C4-2B (cell line): Measurements from ENCODE around the gene UVSSA.
"Not testable (repeated sequence)": the region's sequence is repeated elsewhere in the genome, so short reads cannot be mapped to it uniquely, and the experiment has no call there.

Experiments used
- H3K27ac ChIP-seq: fragments of 450-650 bp; 2 replicates; pipeline ENCODE4 v1.5.1; 2017
- CTCF ChIP-seq: fragments of 450-650 bp; conservative IDR thresholded peaks from 2 replicates; pipeline ENCODE4 v1.5.1; 2017; ENCODE audit warnings: mild to moderate bottlenecking
- ZFX ChIP-seq: fragments of 450-650 bp; IDR thresholded peaks from 2 replicates; pipeline ENCODE4 v1.6.1; 2017

The UVSSA gene

DNA sequence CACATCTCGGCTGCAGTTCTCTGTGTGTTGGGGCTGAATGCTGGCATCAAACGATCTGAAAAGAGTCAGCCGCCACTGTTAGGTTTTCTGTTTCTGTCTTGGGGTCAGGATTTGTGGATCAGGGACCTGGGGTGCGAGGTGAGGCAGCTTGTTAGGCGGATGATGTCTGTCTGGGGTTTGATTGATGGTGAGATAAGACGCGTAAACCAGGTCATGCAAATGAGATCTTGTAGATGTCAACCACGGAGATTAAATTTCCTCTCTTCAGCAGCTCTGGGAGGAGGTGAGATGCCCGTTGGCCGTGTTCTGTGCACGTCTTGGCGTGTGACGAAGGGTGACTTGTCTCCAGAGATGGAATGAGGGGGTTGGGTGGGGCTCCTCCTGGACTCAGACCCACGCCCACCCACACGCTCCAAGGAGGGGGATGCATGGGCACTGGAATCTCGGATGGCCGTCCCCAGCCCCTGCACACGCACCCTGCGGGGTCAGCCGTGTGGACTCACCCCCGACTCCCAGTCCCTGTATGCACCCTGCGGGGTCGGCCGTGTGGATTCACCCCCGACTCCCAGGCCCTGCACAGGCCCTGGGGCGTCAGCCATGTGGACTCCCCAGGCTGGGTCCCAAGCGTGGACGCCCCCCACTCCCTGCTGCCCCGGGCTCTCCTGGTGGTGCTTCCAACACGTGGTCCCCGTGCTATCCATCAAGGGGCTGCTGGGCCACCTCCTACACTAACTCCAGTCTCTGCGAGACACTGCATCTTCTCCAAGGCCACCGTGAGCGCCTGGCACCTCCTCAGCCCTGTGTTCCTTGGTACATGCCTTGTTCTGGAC, 16.0 kb upstream of the UVSSA start:
- no peak overlapping the region for H3K27ac ChIP-seq
- no peak for TF ChIP-seq CTCF
- no peak for TF ChIP-seq ZFX

GRCh38 chr4:1331591-1332353, 15.2 kb upstream of the UVSSA start:
- no peak overlapping the region for H3K27ac ChIP-seq
- no peak for TF ChIP-seq CTCF
- no peak for TF ChIP-seq ZFX

GRCh38 chr4:1332686-1333085, 14.3 kb upstream of the UVSSA start:
- no peak for TF ChIP-seq CTCF
- no peak for TF ChIP-seq ZFX
- no peak overlapping the region for H3K27ac ChIP-seq

GRCh38 chr4:1333256-1333655, 13.8 kb upstream of the UVSSA start:
- TF ChIP-seq CTCF: no peak
- TF ChIP-seq ZFX: no peak
- H3K27ac ChIP-seq: no peak overlapping the region

DNA sequence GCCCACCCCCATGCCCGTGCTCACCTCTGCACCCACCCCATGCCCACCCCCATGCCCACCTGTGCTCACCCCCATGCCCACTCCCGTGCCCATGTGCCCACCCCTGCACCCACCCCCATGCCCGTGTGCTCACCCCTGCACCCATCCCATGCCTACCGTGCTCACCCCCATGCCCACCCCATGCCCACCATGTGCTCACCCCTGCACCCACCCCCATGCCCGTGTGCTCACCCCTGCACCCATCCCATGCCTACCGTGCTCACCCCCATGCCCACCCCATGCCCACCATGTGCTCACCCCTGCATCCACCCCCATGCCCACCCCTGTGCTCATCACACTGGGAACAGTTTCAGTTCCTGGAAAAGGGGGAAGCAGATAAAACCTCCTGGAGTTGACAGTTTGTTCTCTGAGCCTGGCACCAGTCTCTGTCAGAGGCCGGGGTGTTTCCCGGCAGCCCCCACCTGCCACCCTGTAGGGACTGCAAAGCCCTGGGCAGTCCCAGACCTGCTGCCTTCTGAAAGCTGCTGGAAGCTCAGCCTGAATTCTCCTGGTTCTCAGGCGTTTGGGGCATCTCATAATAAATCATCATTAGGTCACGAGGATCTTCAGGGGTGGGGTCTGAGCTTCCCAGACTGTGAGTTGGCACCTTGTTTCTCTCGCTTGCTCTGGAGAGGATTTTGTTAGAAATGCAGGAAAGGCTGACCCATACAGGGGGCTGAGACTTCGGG, 13.0 kb upstream of the UVSSA start:
- H3K27ac ChIP-seq: not testable (repeated sequence)

GRCh38 chr4:1334579-1334895, 12.5 kb upstream of the UVSSA start:
- no peak overlapping the region for H3K27ac ChIP-seq
- TF ChIP-seq CTCF (no peak), ZFX (no peak)

GRCh38 chr4:1335193-1335883, 11.7 kb upstream of the UVSSA start:
- not testable (repeated sequence) for H3K27ac ChIP-seq

GRCh38 chr4:1336088-1336491, 10.9 kb upstream of the UVSSA start:
- TF ChIP-seq ZFX: no peak
- no peak for TF ChIP-seq CTCF
- H3K27ac ChIP-seq: no peak overlapping the region
